ENCODE data around the gene MOB1B.
A peak's percentile ranks its signal among the peaks of the same experiment; 100 is the strongest.

MOB1B gene

DNA sequence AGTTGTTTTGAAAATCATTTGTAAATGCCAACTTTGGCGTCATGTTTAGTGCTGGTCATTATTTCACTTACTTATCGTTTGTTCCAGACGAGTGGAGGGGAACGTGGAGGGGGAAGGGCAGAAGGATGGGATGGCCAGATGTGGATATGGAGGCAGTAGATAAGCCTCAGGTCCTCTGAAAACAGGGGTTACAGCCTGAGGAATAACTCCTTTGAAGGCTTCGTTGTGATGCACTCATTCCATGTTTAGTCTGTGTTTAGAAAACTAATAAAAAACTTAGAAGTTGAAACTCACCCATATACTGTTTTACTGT, 1.1 kb downstream of the MOB1B start:
- DNase-seq: peak; percentile 49
- Histone ChIP-seq H3K4me1 (no peaks in the 10 kb centered on the region), H3K27me3 (no peaks in the 10 kb centered on the region), H3K36me3 (peaks cover 15% of the 10 kb centered on the region), H3K9me3 (no peaks in the 10 kb centered on the region), H3K4me3 (ENCODE audit: low read depth, low read length) (peak overlapping the region; percentile 87)
- TF ChIP-seq, protein P1, sequence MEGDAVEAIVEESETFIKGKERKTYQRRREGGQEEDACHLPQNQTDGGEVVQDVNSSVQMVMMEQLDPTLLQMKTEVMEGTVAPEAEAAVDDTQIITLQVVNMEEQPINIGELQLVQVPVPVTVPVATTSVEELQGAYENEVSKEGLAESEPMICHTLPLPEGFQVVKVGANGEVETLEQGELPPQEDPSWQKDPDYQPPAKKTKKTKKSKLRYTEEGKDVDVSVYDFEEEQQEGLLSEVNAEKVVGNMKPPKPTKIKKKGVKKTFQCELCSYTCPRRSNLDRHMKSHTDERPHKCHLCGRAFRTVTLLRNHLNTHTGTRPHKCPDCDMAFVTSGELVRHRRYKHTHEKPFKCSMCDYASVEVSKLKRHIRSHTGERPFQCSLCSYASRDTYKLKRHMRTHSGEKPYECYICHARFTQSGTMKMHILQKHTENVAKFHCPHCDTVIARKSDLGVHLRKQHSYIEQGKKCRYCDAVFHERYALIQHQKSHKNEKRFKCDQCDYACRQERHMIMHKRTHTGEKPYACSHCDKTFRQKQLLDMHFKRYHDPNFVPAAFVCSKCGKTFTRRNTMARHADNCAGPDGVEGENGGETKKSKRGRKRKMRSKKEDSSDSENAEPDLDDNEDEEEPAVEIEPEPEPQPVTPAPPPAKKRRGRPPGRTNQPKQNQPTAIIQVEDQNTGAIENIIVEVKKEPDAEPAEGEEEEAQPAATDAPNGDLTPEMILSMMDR (IDR thresholded peaks at IDR 0.05; ENCODE audit: low read depth, low read length): no peak

GRCh38 chr4:70908993-70909556, 6.9 kb downstream of the MOB1B start:
- Histone ChIP-seq H3K4me1 (no peaks in the 10 kb centered on the region), H3K36me3 (peaks cover 22% of the 10 kb centered on the region), H3K9me3 (no peaks in the 10 kb centered on the region; the same call in 1 of the 2 replicates), H3K27me3 (no peaks in the 10 kb centered on the region), H3K4me3 (ENCODE audit: low read depth, low read length) (no peak overlapping the region)
- TF ChIP-seq, protein P1 (IDR thresholded peaks at IDR 0.05; ENCODE audit: low read depth, low read length): no peak
- DNase-seq: no peak

DNA sequence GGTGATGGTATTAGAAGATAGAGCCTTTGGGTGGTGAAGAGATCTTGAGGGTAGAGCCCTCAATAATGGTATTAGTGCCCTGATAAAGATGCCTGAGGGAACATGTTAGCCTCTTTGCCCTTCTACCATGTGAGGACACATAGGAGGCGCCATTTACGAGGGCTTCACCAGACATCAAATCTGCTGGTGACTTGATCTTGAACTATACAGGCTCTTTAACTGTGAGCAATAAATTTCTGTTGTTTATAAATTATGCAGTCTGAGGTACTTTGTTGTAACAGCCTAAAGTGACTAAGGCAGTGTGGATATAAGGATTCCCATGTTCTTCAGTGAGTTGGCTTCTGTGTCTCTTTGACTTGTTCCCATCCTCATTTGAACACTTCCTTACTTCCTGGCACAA, 11.8 kb downstream of the MOB1B start:
- no peak for DNase-seq
- H3K27me3 ChIP-seq: no peaks in the 10 kb centered on the region
- no peaks in the 10 kb centered on the region for H3K4me1 ChIP-seq
- TF ChIP-seq, protein P1 (IDR thresholded peaks at IDR 0.05; ENCODE audit: low read depth, low read length): no peak
- H3K9me3 ChIP-seq: no peaks in the 10 kb centered on the region; the same call in 1 of the 2 replicates
- H3K4me3 ChIP-seq (ENCODE audit: low read depth, low read length): no peak overlapping the region
- H3K36me3 ChIP-seq: peaks cover 7% of the 10 kb centered on the region

DNA sequence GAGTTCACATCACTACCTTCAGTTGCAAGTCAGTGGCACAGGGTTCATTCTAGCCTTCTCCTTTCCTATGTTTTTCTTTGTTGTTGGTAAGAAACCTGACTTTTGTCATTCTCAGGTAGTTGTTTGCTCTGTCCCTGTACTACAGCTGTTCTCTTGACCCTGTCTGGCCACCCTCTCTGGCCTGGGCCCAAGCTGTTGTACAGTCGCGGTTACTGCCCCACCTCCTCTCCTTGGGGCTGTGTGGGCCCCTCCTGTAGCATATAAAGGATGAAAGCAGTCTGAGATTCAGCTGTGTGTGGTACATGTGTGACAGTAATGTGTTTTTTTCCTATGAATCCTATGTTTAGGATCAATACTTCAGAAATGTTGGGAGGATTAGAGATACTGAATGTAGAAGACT, 12.5 kb downstream of the MOB1B start:
- no peaks in the 10 kb centered on the region for H3K4me1 ChIP-seq
- peaks cover 7% of the 10 kb centered on the region for H3K36me3 ChIP-seq
- no peaks in the 10 kb centered on the region; the same call in 1 of the 2 replicates for H3K9me3 ChIP-seq
- H3K27me3 ChIP-seq: no peaks in the 10 kb centered on the region
- no peak for DNase-seq
- no peak overlapping the region for H3K4me3 ChIP-seq (ENCODE audit: low read depth, low read length)
- TF ChIP-seq, protein P1 (IDR thresholded peaks at IDR 0.05; ENCODE audit: low read depth, low read length): no peak

GRCh38 chr4:70915036-70915815, 13.1 kb downstream of the MOB1B start:
- peaks cover 7% of the 10 kb centered on the region for H3K36me3 ChIP-seq
- no peaks in the 10 kb centered on the region for H3K27me3 ChIP-seq
- H3K4me3 ChIP-seq (ENCODE audit: low read depth, low read length): no peak overlapping the region
- H3K4me1 ChIP-seq: no peaks in the 10 kb centered on the region
- DNase-seq: no peak
- TF ChIP-seq, protein P1 (IDR thresholded peaks at IDR 0.05; ENCODE audit: low read depth, low read length): no peak
- no peaks in the 10 kb centered on the region; the same call in 1 of the 2 replicates for H3K9me3 ChIP-seq
